SU-DHL-6 (cell line): ENCODE data around the gene EPHB1.

Experiments used
- H2AFZ ChIP-seq: fragments of 200-600 bp; sonication (generic); 2 replicates; pipeline ENCODE4 v1.6.1; 2014; ENCODE audit warnings: low read depth, mild to moderate bottlenecking, moderate library complexity, mixed read lengths, antibody characterized with exemption, low read length; ENCODE audit not compliant: severe bottlenecking
- H3F3A ChIP-seq: fragments of 200-600 bp; shearing (Covaris generic); 2 replicates; pipeline ENCODE4 v1.6.0; 2016; ENCODE audit warnings: antibody characterized with exemption, mild to moderate bottlenecking; ENCODE audit not compliant: insufficient read depth
- H3K27ac ChIP-seq: fragments of 200-600 bp; sonication (generic); 2 replicates; pipeline ENCODE4 v1.5.1; 2016; ENCODE audit warnings: low read depth, mild to moderate bottlenecking, low read length, moderate library complexity, mixed read lengths
- H3K27me3 ChIP-seq: fragments of 200-600 bp; sonication (generic), shearing (Covaris generic); 2 replicates; pipeline ENCODE4 v1.6.0; 2014; ENCODE audit warnings: mild to moderate bottlenecking, low read length
- H3K36me3 ChIP-seq: fragments of 200-600 bp; sonication (generic); 2 replicates; pipeline ENCODE4 v1.6.1; 2014; ENCODE audit warnings: mild to moderate bottlenecking, low read length, mixed read lengths
- H3K4me2 ChIP-seq: fragments of 300-600, 200-600 bp; shearing (Covaris generic), sonication (generic); 2 replicates; pipeline ENCODE4 v1.6.0; 2014; ENCODE audit warnings: low read length, low read depth, mild to moderate bottlenecking; ENCODE audit not compliant: poor library complexity, severe bottlenecking
- H3K4me3 ChIP-seq: fragments of 200-600 bp; sonication (generic); 2 replicates; pipeline ENCODE4 v1.5.1; 2014; ENCODE audit warnings: antibody characterized with exemption, low read length, mild to moderate bottlenecking, mixed read lengths; ENCODE audit not compliant: insufficient read depth, poor library complexity, severe bottlenecking
- H3K79me2 ChIP-seq: fragments of 200-600 bp; sonication (generic); 2 replicates; pipeline ENCODE4 v1.6.1; 2014; ENCODE audit warnings: mild to moderate bottlenecking, low read length, moderate library complexity; ENCODE audit not compliant: insufficient read depth
- H3K9ac ChIP-seq: fragments of 200-600 bp; sonication (generic); 2 replicates; pipeline ENCODE4 v1.7.0; 2014; ENCODE audit warnings: mild to moderate bottlenecking, low read length
- H3K9me2 ChIP-seq: fragments of 200-600 bp; sonication (generic); replicated peaks from 2 replicates; pipeline ENCODE4 v1.6.1; 2014; ENCODE audit warnings: low read length; ENCODE audit not compliant: insufficient read depth
- H3K9me3 ChIP-seq: fragments of 200-600 bp; sonication (generic); 2 replicates; pipeline ENCODE4 v1.6.1; 2014; ENCODE audit warnings: low read length, mixed read lengths; ENCODE audit not compliant: insufficient read depth
- H4K20me1 ChIP-seq: fragments of 200-600 bp; sonication (generic); 2 replicates; pipeline ENCODE4 v1.6.1; 2014; ENCODE audit warnings: low read depth, mild to moderate bottlenecking, antibody characterized with exemption, low read length, moderate library complexity, mixed read lengths
- CTCF ChIP-seq: fragments of 200-600 bp; sonication (generic); IDR thresholded peaks from one replicate; pipeline ENCODE4 v1.5.1; 2017; ENCODE audit warnings: antibody characterized with exemption, mild to moderate bottlenecking, low read length, moderate library complexity; ENCODE audit not compliant: insufficient read depth, poor library complexity, severe bottlenecking
- EZH2phosphoT487 ChIP-seq: fragments of 200-600 bp; sonication (generic), shearing (Covaris generic); conservative IDR thresholded peaks from 2 replicates; pipeline ENCODE4 v1.6.1; 2018; ENCODE audit warnings: mild to moderate bottlenecking, antibody characterized with exemption, low read length, moderate library complexity, mixed read lengths

EPHB1 gene

GRCh38 chr3:135033737-135034136 is 238.7 kb downstream of the EPHB1 start:
- no peak overlapping the region for H2AFZ ChIP-seq
- no peaks in the 10 kb centered on the region for H3K9me2 ChIP-seq
- H3K27ac ChIP-seq = no peak overlapping the region
- no peaks in the 10 kb centered on the region for H4K20me1 ChIP-seq
- no peaks in the 10 kb centered on the region for H3K9me3 ChIP-seq
- TF ChIP-seq CTCF (no peak), EZH2phosphoT487 (no peak)
- H3K27me3 ChIP-seq = no peaks in the 10 kb centered on the region
- H3K4me3 ChIP-seq = no peak overlapping the region
- H3F3A ChIP-seq = no peaks in the 10 kb centered on the region
- no peaks in the 10 kb centered on the region for H3K79me2 ChIP-seq
- H3K36me3 ChIP-seq = no peaks in the 10 kb centered on the region
- no peak overlapping the region for H3K9ac ChIP-seq
- no peak overlapping the region for H3K4me2 ChIP-seq

GRCh38 chr3:135034291-135034768 is 239.3 kb downstream of the EPHB1 start:
- no peaks in the 10 kb centered on the region for H3K36me3 ChIP-seq
- no peak overlapping the region for H3K4me3 ChIP-seq
- H3K9ac ChIP-seq = no peak overlapping the region
- no peak overlapping the region for H2AFZ ChIP-seq
- H3K27ac ChIP-seq = no peak overlapping the region
- TF ChIP-seq EZH2phosphoT487 (no peak), CTCF (no peak)
- no peaks in the 10 kb centered on the region for H3F3A ChIP-seq
- H3K9me3 ChIP-seq = no peaks in the 10 kb centered on the region
- H3K9me2 ChIP-seq = no peaks in the 10 kb centered on the region
- H3K4me2 ChIP-seq = no peak overlapping the region
- H4K20me1 ChIP-seq = no peaks in the 10 kb centered on the region
- H3K27me3 ChIP-seq = no peaks in the 10 kb centered on the region
- no peaks in the 10 kb centered on the region for H3K79me2 ChIP-seq

- H2AFZ ChIP-seq = no peak overlapping the region
- H3K9me3 ChIP-seq = no peaks in the 10 kb centered on the region
- H3K4me3 ChIP-seq = no peak overlapping the region
- TF ChIP-seq EZH2phosphoT487 (no peak), CTCF (no peak)
- no peaks in the 10 kb centered on the region for H3K9me2 ChIP-seq
- H3K4me2 ChIP-seq = no peak overlapping the region
- no peak overlapping the region for H3K27ac ChIP-seq
- no peaks in the 10 kb centered on the region for H3F3A ChIP-seq
- H3K9ac ChIP-seq = no peak overlapping the region
- H3K27me3 ChIP-seq = no peaks in the 10 kb centered on the region
- no peaks in the 10 kb centered on the region for H3K79me2 ChIP-seq
- no peaks in the 10 kb centered on the region for H3K36me3 ChIP-seq
- no peaks in the 10 kb centered on the region for H4K20me1 ChIP-seq
These were observed 239.9 kb downstream of the EPHB1 start for GRCh38 chr3:135034891-135035440.
